ENCODE measurements around the gene CPHXL2.

The CPHXL2 gene

DNA sequence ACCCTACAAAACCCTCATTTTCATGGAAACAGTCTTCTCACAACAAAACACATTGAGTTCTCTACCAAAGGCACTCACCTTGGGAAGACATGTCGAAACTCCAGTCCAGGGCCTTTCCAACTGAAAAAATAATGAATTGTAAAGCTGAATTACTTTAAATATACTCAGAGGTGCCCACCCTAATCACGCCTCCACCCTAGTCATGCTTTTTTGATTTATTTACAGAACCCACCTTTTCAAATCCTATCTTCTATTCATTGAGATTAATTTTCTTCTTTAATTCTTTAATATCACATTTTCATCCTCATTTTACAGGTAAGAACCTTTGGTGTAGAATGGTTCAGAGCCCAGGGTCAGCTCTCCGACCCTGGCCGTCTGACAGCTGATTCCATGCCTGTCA, at the start of gene CPHXL2:
Gene CPHXL2 (minus strand): TSS at position 101 of the 400 bp plus-strand sequence. CDS start 10 bp downstream, at position 91.
- no peak for DNase-seq

DNA sequence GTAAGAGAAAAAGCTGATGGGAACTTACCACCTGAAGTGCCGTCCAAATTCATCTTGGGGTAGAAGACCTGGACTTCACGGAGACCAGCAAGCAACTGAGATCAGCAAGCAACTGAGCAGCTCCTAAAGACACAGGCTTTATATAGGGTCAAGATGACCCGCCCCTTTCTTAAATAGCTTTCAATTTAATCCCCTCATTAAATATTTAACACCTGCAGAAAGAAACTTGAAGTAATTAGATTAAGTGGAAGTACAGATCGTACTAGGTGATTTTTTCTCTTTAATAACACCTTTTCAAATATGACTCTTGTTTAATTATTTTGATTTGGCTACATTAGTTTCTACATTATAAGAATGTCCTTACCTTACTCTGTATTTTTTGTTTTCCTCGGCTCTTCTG, 49.6 kb upstream of the CPHXL2 start, which contains the start of gene CPHXL:
Gene CPHXL (minus strand): TSS at position 101 of the 400 bp plus-strand sequence. CDS start 48 bp downstream, at position 53.
- no peak for DNase-seq

DNA sequence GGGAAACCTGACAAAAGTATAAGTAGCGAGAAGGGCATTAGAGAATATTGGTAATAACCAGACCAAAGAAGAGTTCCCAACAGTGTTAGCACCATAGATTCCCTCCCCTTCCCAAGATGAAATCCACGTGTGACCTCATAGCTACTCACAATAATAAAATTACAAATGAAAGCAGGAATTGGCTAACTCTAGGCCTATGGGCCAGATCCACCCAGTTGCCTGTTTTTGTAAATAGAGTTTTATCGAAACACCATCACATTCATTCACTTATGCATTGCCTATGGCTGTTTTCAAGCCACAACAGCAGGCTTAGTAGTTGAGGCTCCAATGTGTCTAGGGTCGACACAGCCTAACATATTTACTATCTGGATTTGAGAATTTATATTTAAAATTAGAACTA, 41.6 kb upstream of the CPHXL2 start:
- no peak for DNase-seq

DNA sequence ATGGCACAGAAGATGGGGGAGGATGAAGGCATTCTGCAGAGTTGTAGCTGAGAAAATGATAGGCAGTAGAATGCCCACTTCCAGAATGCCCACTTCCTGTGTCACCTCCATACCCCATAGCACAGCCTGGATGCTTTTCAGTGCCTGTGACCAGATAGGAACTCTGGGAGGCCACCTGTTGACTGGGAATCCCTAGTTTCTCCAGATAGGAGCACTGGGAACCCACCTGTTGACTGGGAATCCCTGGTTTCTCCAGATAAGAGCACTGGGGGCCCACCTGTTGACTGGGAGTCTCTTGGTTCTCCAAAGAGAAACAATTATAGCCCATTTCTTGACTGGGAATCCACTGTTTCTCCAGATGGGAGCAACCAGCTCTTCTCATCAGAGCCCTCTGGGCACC, 37.9 kb upstream of the CPHXL2 start:
- DNase-seq = no peak

DNA sequence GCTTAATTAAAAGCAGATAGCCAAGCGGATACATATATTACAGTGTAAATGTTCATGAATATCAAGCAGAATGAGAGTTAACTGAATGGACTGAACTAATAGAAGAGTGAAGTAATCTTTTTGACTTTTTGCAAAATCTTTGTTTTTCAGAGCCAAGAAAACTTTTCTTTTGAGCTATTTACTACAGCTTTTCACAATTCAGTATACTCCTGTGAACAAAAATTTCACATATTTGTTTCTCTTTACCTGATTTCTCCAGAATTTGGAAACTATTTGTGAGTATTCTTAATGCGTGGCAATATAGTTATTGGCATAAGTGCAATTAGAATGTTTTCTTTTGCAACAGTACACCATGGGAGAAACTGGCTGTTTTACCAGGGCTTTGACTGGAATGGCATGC, 33.5 kb upstream of the CPHXL2 start:
- DNase-seq = no peak

DNA sequence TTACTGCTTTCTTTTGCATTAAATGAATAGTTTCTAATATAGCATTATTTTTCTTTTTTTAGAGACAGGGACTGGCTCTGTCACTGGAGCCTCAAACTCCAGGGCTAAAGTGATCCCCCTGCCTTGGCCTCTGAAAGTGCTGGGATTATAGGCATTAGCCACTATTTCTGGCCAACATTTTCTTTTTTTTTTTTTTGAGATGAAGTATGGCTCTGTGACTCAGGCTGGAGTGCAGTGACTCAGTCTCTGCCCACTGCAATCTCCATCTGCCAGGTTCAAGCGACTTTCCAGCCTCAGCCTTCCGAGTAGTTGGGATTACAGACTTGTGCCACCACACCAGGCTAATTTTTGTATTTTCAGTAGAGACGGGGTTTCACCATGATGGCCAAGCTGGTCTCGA, 26.5 kb upstream of the CPHXL2 start:
- no peak for DNase-seq

DNA sequence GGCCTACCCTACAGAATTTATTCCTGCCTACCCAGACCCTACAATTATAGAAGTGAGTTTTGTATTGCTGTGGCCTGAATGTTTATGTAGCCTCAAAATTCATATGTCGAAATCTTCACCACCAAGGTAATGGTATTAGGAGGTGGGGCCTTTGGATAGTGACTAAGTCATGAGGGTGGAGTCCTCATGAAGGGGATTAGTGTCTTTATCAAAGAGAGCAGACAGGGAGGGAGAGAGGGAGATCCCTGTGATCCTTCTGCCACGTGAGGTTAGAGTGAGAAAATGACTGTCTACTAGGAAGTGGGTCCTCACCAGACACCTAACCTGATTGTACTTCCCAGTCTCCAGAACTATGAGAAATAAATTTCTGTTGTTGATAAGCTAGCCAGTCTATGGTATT, 25.4 kb upstream of the CPHXL2 start:
- DNase-seq = no peak

DNA sequence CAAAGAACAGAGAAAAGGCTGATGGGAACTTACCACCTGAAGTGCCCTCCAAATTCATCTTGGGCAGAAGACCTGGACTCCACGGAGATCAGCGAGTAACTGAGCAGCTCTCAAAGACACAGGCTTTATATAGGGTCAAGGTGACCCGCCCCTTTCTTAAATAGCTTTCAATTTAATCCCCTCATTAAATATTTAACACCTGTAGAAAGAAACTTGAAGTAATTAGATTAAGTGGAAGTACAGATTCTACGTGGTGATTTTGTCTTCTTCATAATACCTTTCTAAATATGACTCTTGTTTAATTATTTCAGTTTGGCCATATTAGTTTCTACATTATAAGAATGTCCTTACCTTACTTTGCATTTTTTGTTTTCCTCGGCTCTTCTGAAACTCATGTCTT, 24.6 kb upstream of the CPHXL2 start, which contains the start of gene DUXB:
Gene DUXB (minus strand): TSS at position 101 of the 400 bp plus-strand sequence. CDS start 43 bp downstream, at position 58.
- no peak for DNase-seq

DNA sequence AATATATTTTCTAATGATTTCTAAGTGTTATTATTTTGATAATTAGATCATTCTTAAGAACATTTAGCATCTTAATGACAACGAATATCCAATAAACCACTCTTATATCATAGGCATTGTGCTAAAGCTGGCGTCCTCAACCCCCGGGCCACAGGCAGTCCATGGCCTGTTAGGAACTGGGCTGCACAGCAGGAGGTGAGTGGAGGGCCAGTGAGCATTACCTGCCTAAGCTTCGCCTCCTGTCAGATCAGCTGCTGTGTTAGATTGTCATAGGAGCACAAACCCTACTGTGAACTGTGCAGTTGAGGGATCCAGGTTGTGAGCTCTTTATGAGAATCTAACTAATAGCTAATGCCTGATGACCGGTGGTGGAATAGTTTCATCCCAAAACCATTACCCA, 20.8 kb upstream of the CPHXL2 start:
- no peak for DNase-seq

DNA sequence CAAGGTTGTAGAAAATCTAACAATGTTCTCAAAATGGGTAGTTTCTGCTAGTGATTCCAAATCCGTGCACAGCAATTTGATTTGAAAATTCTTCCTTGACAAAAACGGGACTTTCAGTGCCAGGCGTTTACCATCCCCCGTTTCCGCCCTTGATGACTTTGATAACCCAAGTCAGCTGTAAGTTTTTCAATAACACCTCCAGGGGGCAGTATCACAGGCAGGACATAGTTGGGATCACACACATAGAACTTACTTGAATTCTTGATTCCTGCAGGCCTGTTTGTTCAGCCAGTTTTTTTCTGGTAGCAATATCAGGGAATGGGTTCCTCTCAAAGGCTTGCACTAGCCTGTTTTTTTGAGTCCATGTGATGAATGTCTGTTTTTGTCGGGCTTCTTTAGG, 18.9 kb upstream of the CPHXL2 start:
- no peak for DNase-seq

DNA sequence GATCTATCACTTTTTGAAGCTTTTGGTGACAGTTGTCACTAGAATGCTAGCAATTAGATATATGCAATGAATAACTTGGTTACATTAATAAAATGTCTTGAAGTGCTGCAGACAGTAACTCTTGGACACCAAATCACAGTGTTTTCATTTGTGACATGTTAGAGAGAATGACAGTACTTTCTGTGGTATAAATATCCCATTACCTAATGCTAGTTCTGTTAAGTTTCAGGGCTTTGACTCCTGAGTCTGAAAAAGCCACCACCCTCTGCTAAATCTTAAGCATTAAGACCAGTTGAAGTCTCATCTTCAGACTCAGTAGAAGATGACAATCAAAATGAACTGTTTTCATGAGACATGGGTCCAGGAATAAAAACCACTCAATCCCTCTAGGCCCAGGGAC, 10.6 kb upstream of the CPHXL2 start:
- no peak for DNase-seq

DNA sequence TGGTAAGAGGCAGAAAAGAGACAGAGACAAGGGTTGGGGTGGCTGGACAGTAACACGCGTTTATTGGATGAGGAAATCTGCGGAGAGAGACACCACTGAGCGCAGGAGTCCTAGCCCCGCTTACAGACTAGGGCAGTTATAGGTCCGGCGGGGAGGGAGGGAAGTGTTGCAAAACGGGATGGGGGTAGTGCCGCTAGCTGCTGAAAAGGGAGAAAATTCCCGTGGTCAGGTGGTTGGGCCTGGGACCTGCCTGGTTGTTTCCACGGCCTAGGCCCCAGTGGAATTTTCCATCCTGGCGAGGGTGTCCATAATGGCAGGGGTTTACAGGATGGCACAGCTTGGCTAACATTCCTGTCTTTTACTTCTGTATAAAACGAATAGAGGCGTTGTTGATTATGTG, 5.5 kb upstream of the CPHXL2 start:
- no peak for DNase-seq

DNA sequence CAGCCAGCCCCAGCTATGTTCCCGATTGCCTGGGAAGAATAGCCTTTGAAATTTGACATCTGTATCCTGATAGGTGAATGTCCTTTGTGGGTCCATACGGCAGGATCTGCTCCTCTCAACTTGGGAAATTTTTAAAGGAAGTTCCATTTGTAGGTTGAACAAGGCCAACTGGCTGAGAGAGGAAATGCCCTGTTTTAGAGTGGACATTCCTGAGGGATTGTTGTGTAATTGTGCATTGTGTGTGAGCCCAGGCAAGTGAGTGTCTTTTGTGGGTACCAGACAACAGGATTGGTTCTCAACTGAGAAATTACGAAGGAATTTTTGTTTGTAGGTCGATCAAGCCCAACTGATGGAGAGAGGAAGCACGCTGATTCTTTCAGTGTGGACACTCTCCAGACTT, 2.6 kb upstream of the CPHXL2 start:
- no peak for DNase-seq

DNA sequence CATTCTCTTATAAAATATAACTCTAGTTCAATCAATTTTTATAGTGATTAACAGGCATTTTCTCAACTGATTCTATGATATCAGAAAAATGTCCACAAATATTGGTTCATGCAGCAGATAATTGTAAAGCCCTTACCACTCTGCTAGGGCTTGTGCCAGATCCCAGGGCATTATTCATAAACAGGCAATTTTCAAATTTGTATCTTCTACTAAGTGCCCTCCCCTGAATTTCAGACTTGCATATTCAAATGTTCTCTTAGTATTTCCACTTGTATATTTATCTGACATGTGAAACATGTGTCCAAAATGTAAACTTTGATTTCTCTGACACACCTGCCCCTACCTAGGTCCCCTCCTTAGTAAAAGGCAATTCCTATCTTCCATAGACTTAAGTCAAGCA, 9.3 kb downstream of the CPHXL2 start:
- DNase-seq = no peak

DNA sequence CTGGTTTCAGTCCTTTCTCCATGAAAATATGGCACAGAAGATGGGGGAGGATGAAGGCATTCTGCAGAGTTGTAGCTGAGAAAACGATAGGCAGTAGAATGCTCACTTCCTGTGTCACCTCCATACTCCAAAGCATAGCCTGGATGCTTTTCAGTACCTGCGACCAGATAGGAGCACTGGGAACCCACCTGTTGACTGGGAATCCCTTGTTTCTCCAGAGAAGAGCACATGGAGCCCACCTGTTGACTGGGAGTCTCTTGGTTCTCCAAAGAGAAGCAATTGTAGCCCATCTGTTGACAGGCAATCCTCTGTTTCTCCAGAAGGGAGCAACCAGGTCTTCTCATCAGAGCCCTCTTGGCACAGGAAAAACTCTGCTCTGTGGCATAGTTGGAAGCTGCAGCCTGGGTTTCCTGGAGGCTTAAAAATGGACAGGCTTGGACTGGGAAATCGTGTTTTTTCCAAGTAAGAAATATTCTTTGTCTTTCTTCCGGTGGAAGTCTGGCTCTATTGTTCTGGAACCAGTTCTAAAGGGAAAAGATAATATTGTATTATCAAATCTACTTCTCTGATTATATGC, 16.0 kb downstream of the CPHXL2 start:
- no peak for DNase-seq

DNA sequence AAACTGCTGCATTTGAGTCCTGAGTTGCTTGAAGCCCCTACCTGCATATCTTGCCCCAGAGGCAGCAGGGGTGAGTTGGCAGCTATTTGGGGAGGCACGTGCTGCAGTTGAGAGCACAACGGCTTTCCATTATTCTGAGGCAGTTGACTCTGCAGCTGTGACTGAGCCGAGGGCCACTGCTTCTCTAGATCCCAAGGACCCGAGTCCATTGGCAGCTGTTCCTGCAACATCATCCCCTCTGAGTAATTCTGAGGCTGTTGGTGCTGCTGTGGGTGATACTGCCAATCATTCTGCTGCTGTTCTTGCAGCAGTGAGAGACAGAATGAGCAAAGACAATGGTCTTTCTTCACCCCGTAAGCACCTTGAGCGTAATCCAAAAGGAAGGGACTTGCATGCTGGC, 16.5 kb downstream of the CPHXL2 start:
- DNase-seq = no peak

DNA sequence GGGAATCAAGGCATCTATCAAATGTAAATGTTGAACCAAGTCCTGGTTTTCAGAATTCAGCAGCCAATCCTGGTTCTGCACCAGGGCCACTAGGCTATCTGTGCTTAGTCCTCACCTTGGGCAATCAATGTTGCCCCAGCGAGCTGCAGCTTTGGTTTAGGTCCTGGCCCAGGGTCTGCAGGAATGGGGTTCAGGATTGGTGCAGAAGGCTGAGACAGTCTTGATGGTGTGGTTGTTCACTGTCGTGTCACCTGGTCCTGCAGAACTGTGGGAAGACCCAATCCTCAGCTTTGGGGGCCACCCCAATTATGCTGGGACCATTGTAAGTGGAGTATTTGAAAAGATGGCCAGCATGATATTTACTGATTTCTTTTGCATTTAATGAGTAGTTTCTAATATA, 18.6 kb downstream of the CPHXL2 start:
- no peak for DNase-seq

DNA sequence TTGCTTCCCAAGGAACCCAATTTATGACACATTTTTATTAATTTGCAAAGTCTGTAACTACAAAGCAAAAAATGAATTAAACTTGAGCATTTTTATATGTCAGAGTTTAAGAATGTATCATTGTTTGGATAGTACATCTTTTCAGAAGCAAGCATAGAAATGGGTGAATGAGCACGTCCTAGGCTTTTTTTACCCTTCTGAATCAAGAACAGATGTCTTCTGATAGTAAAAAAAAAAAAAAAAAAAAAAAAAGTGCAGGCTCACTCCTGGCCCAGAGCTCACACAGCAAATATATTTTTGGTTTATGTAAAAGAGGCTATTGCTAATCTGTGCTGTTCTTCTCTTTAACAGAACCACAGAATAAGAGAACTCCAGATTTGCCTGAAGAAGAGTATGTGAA, 22.9 kb downstream of the CPHXL2 start:
- no peak for DNase-seq

DNA sequence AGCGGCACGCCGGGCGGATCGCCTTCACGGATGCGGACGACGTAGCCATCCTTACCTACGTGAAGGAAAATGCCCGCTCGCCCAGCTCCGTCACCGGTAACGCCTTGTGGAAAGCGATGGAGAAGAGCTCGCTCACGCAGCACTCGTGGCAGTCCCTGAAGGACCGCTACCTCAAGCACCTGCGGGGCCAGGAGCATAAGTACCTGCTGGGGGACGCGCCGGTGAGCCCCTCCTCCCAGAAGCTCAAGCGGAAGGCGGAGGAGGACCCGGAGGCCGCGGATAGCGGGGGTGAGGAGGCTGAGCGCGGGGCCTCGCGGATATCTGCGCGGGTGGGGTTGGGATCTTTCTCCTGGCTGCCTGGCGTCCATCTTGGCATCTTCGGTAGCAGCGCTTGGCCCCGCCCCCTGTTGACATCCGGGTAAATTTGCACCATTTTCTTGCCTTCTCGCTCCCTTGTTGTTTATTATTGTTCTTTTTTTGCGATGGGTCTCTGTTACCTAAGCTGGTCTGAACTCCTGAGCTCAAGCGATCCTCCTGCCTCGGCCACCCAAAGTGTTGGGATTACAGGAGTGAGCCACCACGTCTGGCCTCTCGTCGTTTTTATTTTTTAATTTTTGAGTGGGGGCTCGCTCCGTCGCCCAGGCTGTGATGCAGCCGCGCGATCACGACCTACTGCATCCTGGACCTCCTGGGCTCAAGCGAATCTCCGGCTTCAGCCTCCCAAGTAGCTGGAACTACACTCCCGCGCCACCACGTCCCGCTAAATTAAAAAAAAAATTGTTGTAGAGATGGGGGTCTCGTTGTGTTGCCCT, 28.3 kb downstream of the CPHXL2 start:
- peak; percentile 58 for DNase-seq

DNA sequence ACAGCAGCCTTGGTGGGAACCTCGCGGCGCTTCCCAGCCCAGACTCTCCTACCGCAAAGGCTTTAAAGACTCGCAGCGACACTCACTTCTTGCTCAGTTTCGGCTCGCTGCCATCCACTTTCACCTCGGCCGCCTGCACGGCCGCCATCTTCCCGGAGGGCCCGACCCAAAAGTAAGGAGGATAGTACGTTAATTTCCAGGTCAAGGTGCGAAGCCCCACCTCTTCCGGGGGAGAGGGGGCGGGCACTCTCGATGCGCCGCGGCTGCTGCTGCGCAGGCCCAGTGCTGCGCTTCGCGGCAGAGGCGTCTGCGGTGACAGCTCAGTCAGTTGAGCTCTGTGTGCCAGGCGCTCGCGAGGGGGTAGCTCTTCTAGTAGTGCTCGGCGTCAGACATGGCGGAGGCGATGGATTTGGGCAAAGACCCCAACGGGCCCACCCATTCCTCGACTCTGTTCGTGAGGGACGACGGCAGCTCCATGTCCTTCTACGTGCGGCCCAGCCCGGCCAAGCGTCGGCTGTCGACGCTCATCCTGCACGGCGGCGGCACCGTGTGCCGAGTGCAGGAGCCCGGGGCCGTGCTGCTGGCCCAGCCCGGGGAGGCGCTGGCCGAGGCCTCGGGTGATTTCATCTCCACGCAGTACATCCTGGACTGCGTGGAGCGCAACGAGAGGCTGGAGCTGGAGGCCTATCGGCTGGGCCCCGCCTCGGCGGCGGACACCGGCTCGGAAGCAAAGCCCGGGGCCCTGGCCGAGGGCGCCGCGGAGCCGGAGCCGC, 29.1 kb downstream of the CPHXL2 start, which contains the start of the genes KARS1 and TERF2IP:
Gene KARS1 (minus strand): TSS at position 174 of the 773 bp plus-strand sequence. CDS start 26 bp downstream, at position 148.
Gene TERF2IP (plus strand): TSS at position 282 of the 773 bp plus-strand sequence. CDS start 110 bp downstream, at position 392.
- peak; percentile 89 for DNase-seq

DNA sequence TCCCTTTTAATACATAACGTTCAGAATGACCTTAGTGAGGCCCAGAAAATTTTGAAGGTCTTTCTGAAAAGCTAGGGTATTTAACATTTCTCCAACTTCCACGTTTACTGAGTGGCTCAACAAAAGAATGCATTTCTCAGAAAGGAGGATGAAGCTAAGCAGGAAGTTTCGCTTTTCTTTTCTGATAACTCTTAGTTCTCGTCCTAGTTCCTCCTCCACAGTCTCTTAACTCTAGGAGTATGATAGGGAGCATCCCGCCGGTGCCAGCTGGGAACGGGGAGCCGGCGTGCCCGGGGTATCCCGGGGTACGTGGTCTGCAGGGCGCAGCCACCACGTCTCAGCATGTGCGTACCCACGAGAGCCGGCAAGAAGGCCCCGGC, 29.7 kb downstream of the CPHXL2 start:
- no peak for DNase-seq

DNA sequence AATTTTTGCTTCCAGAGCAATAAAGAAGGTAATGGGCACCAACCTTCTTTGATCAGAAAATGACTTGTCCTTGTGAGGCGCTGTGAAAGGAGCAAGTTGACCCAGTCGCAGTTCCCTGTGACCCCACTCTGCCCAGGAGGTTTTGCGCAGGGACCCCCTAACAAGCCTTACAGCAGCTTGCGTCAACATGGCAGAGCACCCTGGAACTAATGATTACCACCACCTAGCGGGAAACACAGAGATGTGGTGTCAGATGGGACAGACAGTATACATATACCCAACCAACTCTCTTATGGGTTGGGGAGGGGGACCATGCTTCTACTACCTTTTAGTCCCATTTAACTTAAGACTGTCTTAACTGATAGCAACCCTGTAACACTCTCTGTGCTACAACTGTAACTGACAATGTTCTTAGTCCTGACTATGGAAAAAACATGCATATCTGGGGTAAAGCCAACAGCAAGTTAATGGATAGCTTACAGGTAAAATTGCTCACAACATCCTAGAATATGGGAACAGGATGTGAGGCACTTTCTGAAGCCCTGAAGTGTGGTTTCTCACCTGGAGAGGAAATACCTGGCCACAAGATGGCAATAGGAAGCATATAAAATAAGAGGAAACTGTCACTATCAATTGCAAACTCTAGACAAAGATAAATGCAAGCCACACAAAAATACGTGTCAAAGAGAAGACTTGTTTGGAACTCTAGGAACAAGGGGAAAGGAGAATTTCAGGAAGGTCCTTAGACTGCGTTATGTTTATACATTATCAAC, 32.4 kb downstream of the CPHXL2 start:
- no peak for DNase-seq

DNA sequence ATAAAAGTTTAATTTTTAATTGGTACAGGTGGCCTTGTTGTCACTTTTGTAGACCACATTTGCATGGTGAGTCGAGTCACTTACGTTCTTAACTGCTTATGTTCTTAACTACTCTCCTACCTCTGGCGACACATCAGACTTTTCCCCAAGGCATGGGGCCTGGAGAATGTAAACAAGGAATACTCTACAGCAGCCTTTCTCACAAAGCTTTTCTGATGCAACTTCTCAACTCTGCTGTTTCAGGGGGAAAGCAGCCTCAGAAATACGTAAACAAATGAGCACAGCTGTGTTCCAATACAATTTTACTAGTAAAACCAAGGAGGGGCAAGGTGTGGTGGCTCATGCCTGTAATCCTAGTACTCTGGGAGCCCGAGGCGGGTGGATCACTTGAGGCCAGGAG, 36.2 kb downstream of the CPHXL2 start:
- DNase-seq = no peak
